ENCODE measurements around the gene RAB12.

Gene RAB12

GRCh38 chr18:8609659-8610458 lies 622 bp downstream of the RAB12 start:
- WGBS (ENCODE audit: extremely low coverage, insufficient coverage, low lambda C conversion rate), result no CpG with 5 or more reads among the region's 78 CpGs
- peak overlapping the region; percentile 0 for H3K27ac ChIP-seq (ENCODE audit: low read depth, low read length)

GRCh38 chr18:8610459-8610851 lies 1.2 kb downstream of the RAB12 start:
- Histone ChIP-seq H3K56ac (ENCODE audit: low read length) (peak overlapping the region; percentile 85), H2BK15ac (replicated peaks; ENCODE audit: low read depth) (no peak overlapping the region), H3K27me3 (ENCODE audit: insufficient read depth, low read length, poor library complexity) (no peaks in the 10 kb centered on the region), H3K23ac (ENCODE audit: low read length) (no peak overlapping the region), H2BK5ac (ENCODE audit: low read length) (no peak overlapping the region), H3K79me1 (ENCODE audit: low read length) (peaks cover 2% of the 10 kb centered on the region), H3K4ac (ENCODE audit: low read depth, low read length) (no peak overlapping the region), H4K8ac (ENCODE audit: low read depth, low read length) (no peak overlapping the region), H3K4me3 (ENCODE audit: low read length) (peak overlapping the region; percentile 58), H3K18ac (ENCODE audit: low read length) (no peak overlapping the region), H2BK120ac (ENCODE audit: low read depth, low read length) (no peak overlapping the region), H4K5ac (ENCODE audit: low read length) (no peak overlapping the region), H3K4me1 (ENCODE audit: control insufficient read depth, low read depth, low read length) (peaks cover 5% of the 10 kb centered on the region), H3K27ac (ENCODE audit: low read depth, low read length) (no peak overlapping the region), H3K79me2 (ENCODE audit: control insufficient read depth, insufficient read depth, low read length) (peaks cover 50% of the 10 kb centered on the region), H2AK5ac (ENCODE audit: low read length) (no peak overlapping the region), H3K36me3 (ENCODE audit: control insufficient read depth, insufficient read depth, low read length) (no peaks in the 10 kb centered on the region), H3K4me2 (ENCODE audit: low read length) (peak overlapping the region; percentile 28), H3K9ac (ENCODE audit: low read length) (peak overlapping the region; percentile 75)
- no CpG with 5 or more reads among the region's 13 CpGs for WGBS (ENCODE audit: extremely low coverage, insufficient coverage, low lambda C conversion rate)
- DNase-seq, result no peak

More at GRCh38 chr18:8609659-8610458, 622 bp downstream of the RAB12 start:
- H3K4me2 ChIP-seq (ENCODE audit: low read length), result peak overlapping the region; percentile 28
- peak overlapping the region; percentile 99 for H3K4ac ChIP-seq (ENCODE audit: low read depth, low read length)
- peak overlapping the region; percentile 75 for H3K9ac ChIP-seq (ENCODE audit: low read length)
- peaks cover under 1% of the 10 kb centered on the region for H3K79me1 ChIP-seq (ENCODE audit: low read length)
- no peak overlapping the region for H2AK5ac ChIP-seq (ENCODE audit: low read length)
- no peak overlapping the region for H2BK5ac ChIP-seq (ENCODE audit: low read length)
- H3K36me3 ChIP-seq (ENCODE audit: control insufficient read depth, insufficient read depth, low read length), result no peaks in the 10 kb centered on the region
- H4K8ac ChIP-seq (ENCODE audit: low read depth, low read length), result peak overlapping the region; percentile 94
- no peak overlapping the region for H2BK15ac ChIP-seq (replicated peaks; ENCODE audit: low read depth)
- H3K18ac ChIP-seq (ENCODE audit: low read length), result peak overlapping the region; percentile 95
- H4K5ac ChIP-seq (ENCODE audit: low read length), result no peak overlapping the region
- no peak overlapping the region for H3K23ac ChIP-seq (ENCODE audit: low read length)
- H2BK120ac ChIP-seq (ENCODE audit: low read depth, low read length), result no peak overlapping the region
- H3K27me3 ChIP-seq (ENCODE audit: insufficient read depth, low read length, poor library complexity), result no peaks in the 10 kb centered on the region
- H3K79me2 ChIP-seq (ENCODE audit: control insufficient read depth, insufficient read depth, low read length), result peaks cover 44% of the 10 kb centered on the region
- peak overlapping the region; percentile 85 for H3K56ac ChIP-seq (ENCODE audit: low read length)
- peak overlapping the region; percentile 58 for H3K4me3 ChIP-seq (ENCODE audit: low read length)
- peaks cover 3% of the 10 kb centered on the region for H3K4me1 ChIP-seq (ENCODE audit: control insufficient read depth, low read depth, low read length)
- DNase-seq, result no peak

DNA sequence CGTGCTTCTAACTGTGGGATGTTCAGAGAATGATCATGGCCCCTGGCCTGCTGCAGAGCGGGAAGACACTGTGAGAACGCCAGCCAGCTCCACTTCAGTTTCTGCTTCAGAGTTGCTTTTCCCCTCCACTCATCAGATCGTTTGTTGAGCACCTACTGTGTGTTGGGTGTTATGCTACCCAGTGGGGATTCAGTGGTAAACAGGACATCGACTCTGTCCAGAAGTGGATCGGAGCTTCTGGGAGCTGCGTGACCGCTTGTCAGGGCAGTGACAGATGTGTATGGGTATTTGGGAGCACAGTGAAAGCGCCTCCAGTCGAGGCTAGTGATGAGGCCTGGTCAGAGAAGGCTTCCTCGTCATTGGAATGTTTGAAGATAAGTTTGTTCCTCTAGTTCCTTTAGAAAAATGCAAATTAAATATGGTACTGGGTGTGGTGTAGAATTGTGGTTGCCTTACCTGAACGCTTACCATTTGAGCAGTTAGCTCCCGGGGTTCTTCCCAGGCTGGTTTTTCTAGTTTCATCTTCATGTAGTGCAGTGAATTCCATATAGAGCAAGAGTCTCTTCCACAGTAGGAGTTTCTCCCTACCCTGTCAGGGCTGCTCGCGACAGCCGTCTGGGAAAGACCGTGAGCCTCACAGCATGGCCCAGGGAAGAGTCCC lies 2.8 kb downstream of the RAB12 start:
- H3K18ac ChIP-seq (ENCODE audit: low read length), result no peak overlapping the region
- no peak overlapping the region for H2BK120ac ChIP-seq (ENCODE audit: low read depth, low read length)
- H3K27me3 ChIP-seq (ENCODE audit: insufficient read depth, low read length, poor library complexity), result no peaks in the 10 kb centered on the region
- peak overlapping the region; percentile 29 for H3K9ac ChIP-seq (ENCODE audit: low read length)
- no peaks in the 10 kb centered on the region for H3K36me3 ChIP-seq (ENCODE audit: control insufficient read depth, insufficient read depth, low read length)
- no CpG with 5 or more reads among the region's 17 CpGs for WGBS (ENCODE audit: extremely low coverage, insufficient coverage, low lambda C conversion rate)
- H2BK5ac ChIP-seq (ENCODE audit: low read length), result no peak overlapping the region
- no peak overlapping the region for H3K4ac ChIP-seq (ENCODE audit: low read depth, low read length)
- no peak overlapping the region for H3K4me2 ChIP-seq (ENCODE audit: low read length)
- H3K79me2 ChIP-seq (ENCODE audit: control insufficient read depth, insufficient read depth, low read length), result peaks cover 65% of the 10 kb centered on the region
- H3K23ac ChIP-seq (ENCODE audit: low read length), result no peak overlapping the region
- no peak overlapping the region for H4K8ac ChIP-seq (ENCODE audit: low read depth, low read length)
- peaks cover 6% of the 10 kb centered on the region for H3K4me1 ChIP-seq (ENCODE audit: control insufficient read depth, low read depth, low read length)
- H3K56ac ChIP-seq (ENCODE audit: low read length), result no peak overlapping the region
- DNase-seq, result no peak
- peaks cover 2% of the 10 kb centered on the region for H3K79me1 ChIP-seq (ENCODE audit: low read length)
- no peak overlapping the region for H2BK15ac ChIP-seq (replicated peaks; ENCODE audit: low read depth)
- H3K27ac ChIP-seq (ENCODE audit: low read depth, low read length), result no peak overlapping the region
- no peak overlapping the region for H3K4me3 ChIP-seq (ENCODE audit: low read length)
- no peak overlapping the region for H2AK5ac ChIP-seq (ENCODE audit: low read length)
- no peak overlapping the region for H4K5ac ChIP-seq (ENCODE audit: low read length)

DNA sequence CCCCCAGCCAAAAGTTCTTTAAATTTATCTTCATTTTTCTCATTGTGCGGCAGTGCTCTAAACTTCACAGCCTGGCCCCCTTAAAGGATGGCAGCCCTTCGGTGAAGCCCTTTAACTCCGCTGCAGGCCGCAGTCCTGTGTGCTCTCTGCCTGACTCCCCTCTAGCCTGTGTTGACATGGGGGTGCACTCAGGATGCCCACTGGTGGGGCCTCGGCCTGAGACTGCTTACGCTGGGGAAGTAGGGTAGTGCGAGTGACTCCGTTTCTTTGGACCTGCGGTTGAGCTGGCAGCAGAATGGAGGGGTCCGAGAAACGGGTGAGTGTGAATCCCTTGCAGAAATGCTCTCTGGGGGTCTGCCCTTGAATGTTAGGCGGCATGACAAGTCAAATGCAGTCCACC lies 5.6 kb downstream of the RAB12 start:
- Histone ChIP-seq H3K4ac (ENCODE audit: low read depth, low read length) (no peak overlapping the region), H2BK5ac (ENCODE audit: low read length) (no peak overlapping the region), H3K18ac (ENCODE audit: low read length) (no peak overlapping the region), H3K27me3 (ENCODE audit: insufficient read depth, low read length, poor library complexity) (no peaks in the 10 kb centered on the region), H3K79me1 (ENCODE audit: low read length) (peaks cover 5% of the 10 kb centered on the region), H4K8ac (ENCODE audit: low read depth, low read length) (no peak overlapping the region), H3K56ac (ENCODE audit: low read length) (no peak overlapping the region), H3K4me2 (ENCODE audit: low read length) (no peak overlapping the region), H3K9ac (ENCODE audit: low read length) (peak overlapping the region; percentile 31), H3K27ac (ENCODE audit: low read depth, low read length) (peak overlapping the region; percentile 6), H2AK5ac (ENCODE audit: low read length) (no peak overlapping the region), H3K36me3 (ENCODE audit: control insufficient read depth, insufficient read depth, low read length) (no peaks in the 10 kb centered on the region), H3K4me3 (ENCODE audit: low read length) (no peak overlapping the region), H3K79me2 (ENCODE audit: control insufficient read depth, insufficient read depth, low read length) (peaks cover 88% of the 10 kb centered on the region), H3K23ac (ENCODE audit: low read length) (peak overlapping the region; percentile 16), H2BK120ac (ENCODE audit: low read depth, low read length) (no peak overlapping the region), H3K4me1 (ENCODE audit: control insufficient read depth, low read depth, low read length) (peaks cover 8% of the 10 kb centered on the region), H2BK15ac (replicated peaks; ENCODE audit: low read depth) (no peak overlapping the region), H4K5ac (ENCODE audit: low read length) (no peak overlapping the region)
- no CpG with 5 or more reads among the region's 12 CpGs for WGBS (ENCODE audit: extremely low coverage, insufficient coverage, low lambda C conversion rate)
- DNase-seq, result no peak

- no peak overlapping the region for H3K4ac ChIP-seq (ENCODE audit: low read depth, low read length)
- no peak overlapping the region for H3K18ac ChIP-seq (ENCODE audit: low read length)
- peaks cover 6% of the 10 kb centered on the region for H3K79me1 ChIP-seq (ENCODE audit: low read length)
- H3K4me3 ChIP-seq (ENCODE audit: low read length), result no peak overlapping the region
- H3K4me1 ChIP-seq (ENCODE audit: control insufficient read depth, low read depth, low read length), result peaks cover 11% of the 10 kb centered on the region
- no peaks in the 10 kb centered on the region for H3K27me3 ChIP-seq (ENCODE audit: insufficient read depth, low read length, poor library complexity)
- no peak overlapping the region for H3K23ac ChIP-seq (ENCODE audit: low read length)
- H2BK15ac ChIP-seq (replicated peaks; ENCODE audit: low read depth), result no peak overlapping the region
- no CpG with 5 or more reads among the region's 4 CpGs for WGBS (ENCODE audit: extremely low coverage, insufficient coverage, low lambda C conversion rate)
- H3K79me2 ChIP-seq (ENCODE audit: control insufficient read depth, insufficient read depth, low read length), result peaks cover 86% of the 10 kb centered on the region
- no peak overlapping the region for H4K5ac ChIP-seq (ENCODE audit: low read length)
- no peaks in the 10 kb centered on the region for H3K36me3 ChIP-seq (ENCODE audit: control insufficient read depth, insufficient read depth, low read length)
- H2BK120ac ChIP-seq (ENCODE audit: low read depth, low read length), result no peak overlapping the region
- no peak overlapping the region for H2AK5ac ChIP-seq (ENCODE audit: low read length)
- H3K27ac ChIP-seq (ENCODE audit: low read depth, low read length), result peak overlapping the region; percentile 6
- H4K8ac ChIP-seq (ENCODE audit: low read depth, low read length), result no peak overlapping the region
- no peak overlapping the region for H3K56ac ChIP-seq (ENCODE audit: low read length)
- DNase-seq, result peak; percentile 80
- H2BK5ac ChIP-seq (ENCODE audit: low read length), result no peak overlapping the region
- H3K4me2 ChIP-seq (ENCODE audit: low read length), result no peak overlapping the region
- peak overlapping the region; percentile 31 for H3K9ac ChIP-seq (ENCODE audit: low read length)
Measured at GRCh38 chr18:8615397-8616027, 6.3 kb downstream of the RAB12 start.
